GM23248 (cell line): ENCODE results near the gene MRPL4. TPM values are rescaled to one million over a fixed set of nuclear protein-coding genes. Genes with fewer than 3 reads are reported as not detected.

ENCODE experiments used
- DNase-seq: peaks from one replicate; pipeline ENCODE4 v3.0.0-alpha.2; 2015
- H2AFZ ChIP-seq: fragments of 200-600 bp; sonication (generic); 2 replicates; pipeline ENCODE4 v1.6.1; 2016; ENCODE audit warnings: antibody characterized with exemption
- H3F3A ChIP-seq: fragments of 200-600 bp; sonication (generic); 2 replicates; pipeline ENCODE4 v1.6.1; 2016; ENCODE audit warnings: mild to moderate bottlenecking, antibody characterized with exemption, mixed run types; ENCODE audit not compliant: insufficient read depth
- H3K27ac ChIP-seq: fragments of 200-600 bp; sonication (generic); 2 replicates; pipeline ENCODE4 v1.5.1; 2016; ENCODE audit warnings: mild to moderate bottlenecking
- H3K27me3 ChIP-seq: fragments of 200-600 bp; sonication (generic); replicated peaks from 2 replicates; pipeline ENCODE4 v1.6.1; 2016; ENCODE audit warnings: mild to moderate bottlenecking; ENCODE audit not compliant: insufficient read depth
- H3K36me3 ChIP-seq: fragments of 200-600 bp; sonication (generic); 2 replicates; pipeline ENCODE4 v1.6.1; 2016; ENCODE audit warnings: low read depth, mild to moderate bottlenecking
- H3K4me1 ChIP-seq: fragments of 200-600 bp; sonication (generic); 2 replicates; pipeline ENCODE4 v1.6.1; 2016; ENCODE audit warnings: mild to moderate bottlenecking; ENCODE audit not compliant: insufficient read depth
- H3K4me2 ChIP-seq: fragments of 200-600 bp; sonication (generic); one replicate; pipeline ENCODE4 v1.6.1; 2016; ENCODE audit warnings: mild to moderate bottlenecking; ENCODE audit not compliant: unreplicated experiment
- H3K4me3 ChIP-seq: fragments of 200-600 bp; sonication (generic); 2 replicates; pipeline ENCODE4 v1.5.1; 2016; ENCODE audit warnings: mild to moderate bottlenecking
- H3K79me2 ChIP-seq: fragments of 200-600 bp; sonication (generic); 2 replicates; pipeline ENCODE4 v1.6.1; 2016; ENCODE audit warnings: mild to moderate bottlenecking; ENCODE audit not compliant: insufficient read depth
- H3K9ac ChIP-seq: fragments of 200-600 bp; sonication (generic); 2 replicates; pipeline ENCODE4 v1.6.1; 2016; ENCODE audit warnings: mild to moderate bottlenecking
- H3K9me2 ChIP-seq: fragments of 200-600 bp; sonication (generic); 2 replicates; pipeline ENCODE4 v1.6.1; 2016; ENCODE audit warnings: mixed run types, mild to moderate bottlenecking, moderate library complexity; ENCODE audit not compliant: insufficient read depth
- H3K9me3 ChIP-seq: fragments of 200-600 bp; sonication (generic); one replicate; pipeline ENCODE4 v1.6.1; 2017; ENCODE audit warnings: low read depth
- H4K20me1 ChIP-seq: fragments of 200-600 bp; sonication (generic); 2 replicates; pipeline ENCODE4 v1.6.0; 2016; ENCODE audit not compliant: insufficient read depth
- EZH2 ChIP-seq: fragments of 200-600 bp; sonication (generic); IDR thresholded peaks from 2 replicates; pipeline ENCODE4 v1.6.1; 2018; ENCODE audit warnings: antibody characterized with exemption, mild to moderate bottlenecking; ENCODE audit not compliant: insufficient read depth, poor library complexity, severe bottlenecking
- EZH2phosphoT487 ChIP-seq: fragments of 200-600 bp; sonication (generic); IDR thresholded peaks from 2 replicates; pipeline ENCODE4 v1.6.1; 2018; ENCODE audit warnings: antibody characterized with exemption, moderate library complexity, mild to moderate bottlenecking, low read depth; ENCODE audit not compliant: insufficient read depth
- WGBS, 2 experiments: methylation state at CpG; one replicate each; pipeline ENCODE4 v1.1.6; 2015 to 2017; ENCODE audit warnings: low lambda C conversion rate in 2 of 2, low coverage in 1 of 2; ENCODE audit errors: missing lambda C conversion rate in 2 of 2; 5-methylcytosine and 5-hydroxymethylcytosine counted together
- in situ Hi-C: fragments of 300-500 bp; cut with MboI; formaldehyde crosslinking; loops from 2 replicates; pipeline ENCODE4 v1.15.0; 2020
- polyA plus RNA-seq: library from polyadenylated mRNA; unstranded; fragments of >200 nt; fragmentation: Nextera tagmentation; extraction: Ambion mirVana; gene quantifications from 2 replicates; pipeline ENCODE4 v1.2.1, GENCODE V29; 2016
- total RNA-seq: library from RNA; depleted of rRNA; stranded (reverse); fragments of >200 nt; shearing (Covaris generic); gene quantifications from 2 replicates; pipeline ENCODE4 v1.2.3, GENCODE V29; 2014

Gene MRPL4
- total and polyA plus RNA-seq, 2 experiments from 2014 or later: 73.9 to 101 TPM

DNA sequence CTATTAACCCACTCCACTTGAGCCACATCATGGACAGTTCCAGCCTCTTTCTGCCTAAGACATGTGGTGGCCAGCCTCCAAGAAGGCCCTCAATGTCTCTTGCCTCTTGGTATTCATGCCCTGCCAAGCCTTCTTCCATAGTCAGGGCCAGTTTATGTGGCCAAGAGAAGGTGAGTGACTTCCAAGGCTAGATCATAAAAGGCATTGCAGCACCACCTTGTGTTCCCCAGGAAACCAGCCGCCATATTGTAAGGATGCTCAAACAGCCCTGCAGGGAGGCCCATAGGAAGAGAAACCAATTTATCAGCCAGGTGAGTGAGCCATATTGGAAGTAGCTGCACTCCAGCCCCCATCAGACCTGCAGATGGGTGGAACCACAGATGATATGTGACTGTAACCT, 45.0 kb upstream of the MRPL4 start:
- no peaks in the 10 kb centered on the region for H3K36me3 ChIP-seq
- no peaks in the 10 kb centered on the region for H3F3A ChIP-seq
- H3K4me1 ChIP-seq: peaks cover 9% of the 10 kb centered on the region; the same call in 1 of the 2 replicates
- H3K9me3 ChIP-seq: no peaks in the 10 kb centered on the region
- in situ Hi-C loops: no loop called here
- no peaks in the 10 kb centered on the region for H3K27me3 ChIP-seq
- H4K20me1 ChIP-seq: no peaks in the 10 kb centered on the region
- DNase-seq: no peak
- no peak overlapping the region for H3K4me3 ChIP-seq
- TF ChIP-seq EZH2 (no peak), EZH2phosphoT487 (no peak)
- no peak overlapping the region for H2AFZ ChIP-seq
- no peaks in the 10 kb centered on the region for H3K79me2 ChIP-seq
- H3K27ac ChIP-seq: no peak overlapping the region
- H3K9me2 ChIP-seq: no peaks in the 10 kb centered on the region
- no peak overlapping the region for H3K9ac ChIP-seq
- 93 to 100% methylated on average over 1 of the region's 1 CpG for WGBS, 2 experiments
- H3K4me2 ChIP-seq: no peak overlapping the region

DNA sequence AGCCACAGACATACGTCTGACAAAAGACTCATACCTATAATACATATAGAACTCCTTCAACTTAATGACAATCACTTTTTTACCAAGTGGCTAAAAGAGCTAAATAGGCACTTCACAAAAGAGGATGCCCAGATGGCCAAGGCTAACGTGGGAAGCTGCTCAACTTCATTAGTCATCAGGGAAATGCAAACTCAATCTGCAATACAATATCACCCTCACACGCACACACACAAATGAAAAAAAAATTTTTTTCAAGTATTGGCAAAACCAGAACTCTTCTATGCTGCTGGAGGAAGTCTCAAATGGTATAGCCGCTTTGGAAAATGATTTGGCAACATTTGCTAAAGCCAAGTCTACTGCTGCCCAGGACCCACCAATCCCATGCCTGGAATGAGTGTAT, 42.7 kb upstream of the MRPL4 start:
- no peaks in the 10 kb centered on the region for H3K36me3 ChIP-seq
- H3K27ac ChIP-seq: no peak overlapping the region
- peak; percentile 62 for DNase-seq

DNA sequence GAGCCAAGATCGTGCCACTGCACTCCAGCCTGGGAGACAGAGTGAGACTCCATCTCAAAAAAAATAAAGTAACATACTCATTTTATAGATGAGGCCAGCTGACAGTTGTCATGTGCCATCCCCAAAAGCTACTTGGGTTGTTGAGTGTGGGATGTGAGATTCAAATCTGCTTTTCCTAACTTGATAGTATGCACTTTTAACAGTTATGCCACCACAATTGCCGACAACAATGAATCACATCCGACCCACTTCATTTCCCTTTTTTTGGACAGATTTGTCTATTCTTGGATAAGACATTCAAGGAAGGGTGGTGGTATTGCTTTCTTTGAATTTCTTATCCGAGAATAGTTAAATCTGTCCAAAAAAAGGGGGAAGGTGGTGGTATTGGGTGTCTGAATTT, 41.0 kb upstream of the MRPL4 start:
- H4K20me1 ChIP-seq: no peaks in the 10 kb centered on the region
- H2AFZ ChIP-seq: no peak overlapping the region
- DNase-seq: no peak
- in situ Hi-C loops: no loop called here
- H3K4me2 ChIP-seq: no peak overlapping the region
- WGBS, 2 experiments: 76 to 82% methylated on average over 4 of the region's 4 CpGs
- no peaks in the 10 kb centered on the region for H3K9me3 ChIP-seq
- H3K36me3 ChIP-seq: no peaks in the 10 kb centered on the region
- no peak overlapping the region for H3K9ac ChIP-seq
- H3K79me2 ChIP-seq: no peaks in the 10 kb centered on the region
- peaks cover 10% of the 10 kb centered on the region for H3K4me1 ChIP-seq
- TF ChIP-seq EZH2phosphoT487: no peak
- TF ChIP-seq EZH2: no peak
- no peaks in the 10 kb centered on the region for H3K9me2 ChIP-seq
- no peaks in the 10 kb centered on the region for H3K27me3 ChIP-seq
- H3K27ac ChIP-seq: no peak overlapping the region
- no peak overlapping the region for H3K4me3 ChIP-seq
- no peaks in the 10 kb centered on the region for H3F3A ChIP-seq

More for the DNA sequence above, 42.7 kb upstream of the MRPL4 start:
- Histone ChIP-seq H3K79me2 (no peaks in the 10 kb centered on the region), H3K4me1 (peaks cover 9% of the 10 kb centered on the region; the same call in 1 of the 2 replicates), H4K20me1 (no peaks in the 10 kb centered on the region), H2AFZ (no peak overlapping the region), H3K9me3 (no peaks in the 10 kb centered on the region), H3K27me3 (no peaks in the 10 kb centered on the region), H3K4me3 (no peak overlapping the region), H3K4me2 (no peak overlapping the region), H3K9me2 (no peaks in the 10 kb centered on the region), H3F3A (no peaks in the 10 kb centered on the region), H3K9ac (no peak overlapping the region)
- 65 to 66% methylated on average over 4 of the region's 4 CpGs for WGBS, 2 experiments
- in situ Hi-C loops: no loop called here
- TF ChIP-seq EZH2 (no peak), EZH2phosphoT487 (no peak)

DNA sequence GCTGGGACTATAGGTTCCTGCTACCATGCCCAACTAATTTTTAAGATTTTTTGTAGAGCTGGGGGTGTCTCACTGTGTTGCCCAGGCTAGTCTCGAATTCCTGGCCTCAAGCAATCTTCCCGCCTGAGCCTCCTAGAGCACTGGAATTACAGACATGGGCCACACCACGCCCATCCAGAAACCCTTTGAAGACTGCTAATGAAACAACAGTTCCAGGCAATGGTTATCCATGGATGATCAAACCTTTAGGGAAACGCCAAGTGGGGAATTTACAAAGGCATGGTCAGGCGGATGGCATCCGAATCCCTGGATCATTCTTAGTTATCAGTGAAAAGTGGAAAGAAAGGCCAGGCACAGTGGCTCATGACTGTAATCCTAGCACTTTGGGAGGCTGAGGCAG, 40.3 kb upstream of the MRPL4 start:
- no peaks in the 10 kb centered on the region for H3K27me3 ChIP-seq
- no peak overlapping the region for H3K4me2 ChIP-seq
- H4K20me1 ChIP-seq: no peaks in the 10 kb centered on the region
- no peak overlapping the region for H3K27ac ChIP-seq
- no peaks in the 10 kb centered on the region for H3K9me3 ChIP-seq
- H2AFZ ChIP-seq: no peak overlapping the region
- H3K79me2 ChIP-seq: no peaks in the 10 kb centered on the region
- H3K36me3 ChIP-seq: no peaks in the 10 kb centered on the region
- H3K4me1 ChIP-seq: peaks cover 6% of the 10 kb centered on the region; the same call in 1 of the 2 replicates
- in situ Hi-C loops: no loop called here
- H3K9ac ChIP-seq: no peak overlapping the region
- no peaks in the 10 kb centered on the region for H3K9me2 ChIP-seq
- H3F3A ChIP-seq: no peaks in the 10 kb centered on the region
- DNase-seq: no peak
- TF ChIP-seq EZH2 (no peak), EZH2phosphoT487 (no peak)
- H3K4me3 ChIP-seq: no peak overlapping the region
- WGBS, 2 experiments: 92 to 95% methylated on average over 6 of the region's 6 CpGs

- Histone ChIP-seq H3K27ac (0 out of 2 replicates have a peak overlapping the region, but pooled peaks have one; percentile 24), H4K20me1 (no peaks in the 10 kb centered on the region), H3K4me3 (no peak overlapping the region), H3K79me2 (no peaks in the 10 kb centered on the region), H3K9ac (no peak overlapping the region), H3K9me3 (no peaks in the 10 kb centered on the region), H3K36me3 (no peaks in the 10 kb centered on the region), H3K9me2 (no peaks in the 10 kb centered on the region), H3F3A (no peaks in the 10 kb centered on the region), H3K4me2 (no peak overlapping the region), H3K4me1 (peaks cover 6% of the 10 kb centered on the region; the same call in 1 of the 2 replicates), H3K27me3 (no peaks in the 10 kb centered on the region), H2AFZ (no peak overlapping the region)
- DNase-seq: peak; percentile 79
- in situ Hi-C loops: no loop called here
- no peak for TF ChIP-seq EZH2
- TF ChIP-seq EZH2phosphoT487: no peak
- WGBS, 2 experiments: 57 to 58% methylated on average over 5 of the region's 5 CpGs
Measured at GRCh38 chr19:10214784-10215183, 37.2 kb upstream of the MRPL4 start.
